Tibial nerve (tissue), 4 donors: ENCODE data around the gene PRDM11. TPM values are rescaled to one million over a fixed set of nuclear protein-coding genes. Genes with fewer than 3 reads are reported as not detected.

ENCODE experiments used
- DNase-seq, 2 donors: peaks; one replicate each; pipeline ENCODE4 v3.0.0-alpha.2; 2019; ENCODE audit warnings: low spot score in 2 of 2
- H3K27ac ChIP-seq, 4 donors: fragments of 200-600 bp; sonication (generic) in 3 of 4; one replicate each; pipeline ENCODE4 v1.5.1; 2017 to 2019; ENCODE audit warnings: mild to moderate bottlenecking in 1 of 4
- H3K27me3 ChIP-seq, 2 donors: fragments of 200-600 bp; sonication (generic) in 1 of 2; one replicate each; pipeline versions ENCODE4 v1.5.1 to v1.6.0; 2017 to 2019
- H3K36me3 ChIP-seq, 3 donors: fragments of 200-600 bp; sonication (generic); one replicate each; pipeline ENCODE4 v1.5.1; 2018 to 2019
- H3K4me1 ChIP-seq, 4 donors: fragments of 200-600 bp; sonication (generic) in 3 of 4; one replicate each; pipeline ENCODE4 v1.5.1; 2017 to 2019
- H3K4me3 ChIP-seq, 4 donors: fragments of 200-600 bp; sonication (generic) in 3 of 4; one replicate each; pipeline ENCODE4 v1.5.1; 2017 to 2019; ENCODE audit warnings: mild to moderate bottlenecking in 1 of 4, moderate library complexity in 1 of 4
- H3K9me3 ChIP-seq, 4 donors: fragments of 200-600 bp; sonication (generic) in 3 of 4; one replicate each; pipeline ENCODE4 v1.5.1; 2017 to 2019
- EP300 ChIP-seq, 2 donors: sonication (generic); formaldehyde crosslinking; IDR thresholded peaks; one replicate each; pipeline ENCODE4 v1.6.1; 2017; ENCODE audit warnings: antibody characterized with exemption in 2 of 2, mild to moderate bottlenecking in 1 of 2
- POLR2A ChIP-seq, 2 donors: fragments of 450-650 bp; IDR thresholded peaks; one replicate each; pipeline ENCODE4 v1.6.1; 2017; ENCODE audit warnings: antibody characterized with exemption in 2 of 2, mild to moderate bottlenecking in 2 of 2, moderate library complexity in 2 of 2
- WGBS, 2 donors: methylation state at CpG; one replicate each; pipeline ENCODE4 v1.1.5; 2018; 5-methylcytosine and 5-hydroxymethylcytosine counted together
- total RNA-seq, 4 donors: library from RNA; depleted of rRNA; stranded (reverse); fragments of >200 nt; gene quantifications; one replicate each; pipeline ENCODE4 v1.1.0, GENCODE V29; 2016
- TF ChIP-seq, protein P1 (sequence below), 5 experiments: fragments of 200-600 bp in 3 of 5; fragments of 450-650 bp in 2 of 5; sonication (generic) in 3 of 5; IDR thresholded peaks; one replicate each; pipeline ENCODE4 v1.5.1; 2016 to 2019; ENCODE audit warnings: antibody characterized with exemption in 5 of 5, mild to moderate bottlenecking in 3 of 5, moderate library complexity in 2 of 5

PRDM11 gene
- total RNA-seq, 4 donors from 2014 or later, result 17.5 to 26.1 (median 25.8) TPM

DNA sequence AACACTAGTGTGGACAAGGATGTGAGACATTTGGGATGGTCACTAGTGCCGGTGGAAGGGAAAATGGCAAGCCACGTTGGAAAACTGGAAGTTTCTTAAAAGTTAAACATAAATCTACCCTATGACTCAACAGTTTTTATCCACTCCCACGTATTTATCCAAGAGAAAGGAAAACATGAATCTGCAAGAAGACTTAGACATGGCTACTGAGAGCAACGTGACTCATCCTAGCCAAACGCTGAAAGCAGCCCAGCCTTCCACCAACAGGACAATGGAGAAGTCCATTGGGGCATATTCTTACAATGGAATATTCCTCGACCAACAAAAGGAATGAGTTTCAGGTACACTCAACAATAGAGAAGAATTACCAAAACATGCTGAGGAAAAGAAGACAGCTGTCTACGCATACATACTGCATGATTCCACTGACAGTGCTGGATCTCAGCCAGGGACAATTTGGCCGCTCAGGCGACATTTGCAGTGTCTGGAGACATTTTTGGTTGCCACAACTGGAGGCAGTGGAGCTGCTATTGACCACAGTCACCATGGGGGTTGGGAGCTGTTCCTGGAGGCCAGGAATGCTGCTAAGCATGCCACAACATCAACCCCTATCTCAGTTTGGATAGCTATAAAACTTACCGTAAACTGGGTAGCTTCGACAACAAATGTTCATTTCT, 118.5 kb downstream of the PRDM11 start:
- Histone ChIP-seq H3K27ac (no peak overlapping the region), H3K4me3 (no peak overlapping the region), H3K27me3 (peaks cover 0 to 39% of the 10 kb centered on the region in 2 donors), H3K36me3 (no peaks in the 10 kb centered on the region), H3K4me1 (no peaks in the 10 kb centered on the region), H3K9me3 (peaks cover 0 to 6% (median 0%) of the 10 kb centered on the region in 4 donors)
- 65 to 66% methylated on average over 11 of the region's 11 CpGs for WGBS, 2 donors
- TF ChIP-seq POLR2A (IDR thresholded peaks at IDR 0.05) (no peak), EP300 (IDR thresholded peaks at IDR 0.05) (no peak)
- TF ChIP-seq, protein P1, sequence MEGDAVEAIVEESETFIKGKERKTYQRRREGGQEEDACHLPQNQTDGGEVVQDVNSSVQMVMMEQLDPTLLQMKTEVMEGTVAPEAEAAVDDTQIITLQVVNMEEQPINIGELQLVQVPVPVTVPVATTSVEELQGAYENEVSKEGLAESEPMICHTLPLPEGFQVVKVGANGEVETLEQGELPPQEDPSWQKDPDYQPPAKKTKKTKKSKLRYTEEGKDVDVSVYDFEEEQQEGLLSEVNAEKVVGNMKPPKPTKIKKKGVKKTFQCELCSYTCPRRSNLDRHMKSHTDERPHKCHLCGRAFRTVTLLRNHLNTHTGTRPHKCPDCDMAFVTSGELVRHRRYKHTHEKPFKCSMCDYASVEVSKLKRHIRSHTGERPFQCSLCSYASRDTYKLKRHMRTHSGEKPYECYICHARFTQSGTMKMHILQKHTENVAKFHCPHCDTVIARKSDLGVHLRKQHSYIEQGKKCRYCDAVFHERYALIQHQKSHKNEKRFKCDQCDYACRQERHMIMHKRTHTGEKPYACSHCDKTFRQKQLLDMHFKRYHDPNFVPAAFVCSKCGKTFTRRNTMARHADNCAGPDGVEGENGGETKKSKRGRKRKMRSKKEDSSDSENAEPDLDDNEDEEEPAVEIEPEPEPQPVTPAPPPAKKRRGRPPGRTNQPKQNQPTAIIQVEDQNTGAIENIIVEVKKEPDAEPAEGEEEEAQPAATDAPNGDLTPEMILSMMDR (IDR thresholded peaks at IDR 0.05), result no peak
- DNase-seq, result no peak

DNA sequence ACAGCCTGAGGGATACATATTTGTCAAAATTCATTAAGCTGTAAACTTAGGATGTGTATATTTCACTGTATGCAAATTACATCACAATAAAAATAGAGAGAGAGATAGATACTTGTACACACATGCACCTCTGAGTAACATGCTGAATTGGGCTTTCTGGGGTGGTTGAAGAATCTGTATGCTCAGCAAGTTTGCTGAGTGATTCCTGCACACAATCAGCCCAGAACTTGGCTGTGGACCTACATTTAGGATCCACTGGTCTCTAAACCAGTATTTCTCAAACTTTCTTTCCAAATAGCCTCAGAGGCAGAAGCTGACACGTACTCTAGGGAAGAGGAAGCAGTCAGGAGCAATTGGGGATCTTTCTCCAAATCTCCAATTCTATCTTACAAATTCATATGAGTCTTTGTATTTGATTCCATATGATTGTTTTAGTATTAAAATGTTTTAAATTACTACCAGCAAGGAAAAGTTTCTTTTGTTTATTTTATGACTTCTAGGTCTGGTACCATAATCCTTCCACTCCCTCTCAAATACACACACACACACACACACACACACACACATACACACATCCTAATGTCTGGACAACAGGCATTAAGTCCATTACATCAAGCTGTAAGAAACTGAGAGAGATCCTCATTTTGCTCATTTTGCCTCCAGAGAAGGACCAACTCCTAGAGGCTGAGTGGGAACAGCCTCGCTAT, 119.7 kb downstream of the PRDM11 start:
- Histone ChIP-seq H3K4me1 (no peaks in the 10 kb centered on the region), H3K27me3 (peaks cover 0 to 49% of the 10 kb centered on the region in 2 donors), H3K4me3 (no peak overlapping the region), H3K36me3 (no peaks in the 10 kb centered on the region), H3K9me3 (peaks cover 0 to 6% (median 0%) of the 10 kb centered on the region in 4 donors), H3K27ac (no peak overlapping the region)
- DNase-seq, result no peak
- 81 to 94% methylated on average over 2 of the region's 2 CpGs for WGBS, 2 donors
- TF ChIP-seq EP300 (IDR thresholded peaks at IDR 0.05), result no peak
- TF ChIP-seq, protein P1 (IDR thresholded peaks at IDR 0.05), result no peak
- no peak for TF ChIP-seq POLR2A (IDR thresholded peaks at IDR 0.05)

DNA sequence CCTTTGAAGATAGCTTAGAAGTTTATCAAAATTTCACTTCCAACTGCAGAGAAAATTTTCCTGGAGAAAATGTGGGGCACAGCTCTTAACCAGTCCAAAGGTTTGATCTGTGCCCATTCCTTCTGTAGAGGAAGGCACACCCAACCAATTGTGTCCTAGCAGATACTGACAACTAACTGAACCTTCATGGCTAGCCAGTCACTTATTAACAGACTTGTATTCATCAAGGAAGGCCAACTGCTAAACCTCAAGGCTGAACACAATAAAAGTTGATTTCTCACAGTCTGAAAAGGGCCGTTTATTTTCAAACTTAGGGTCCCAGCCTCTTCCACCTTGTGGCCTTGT, 120.2 kb downstream of the PRDM11 start:
- Histone ChIP-seq H3K4me1 (no peaks in the 10 kb centered on the region), H3K27ac (peak overlapping the region in 1 of 4 donors; percentile 19), H3K36me3 (no peaks in the 10 kb centered on the region), H3K9me3 (peaks cover 0 to 6% (median 0%) of the 10 kb centered on the region in 4 donors), H3K4me3 (no peak overlapping the region), H3K27me3 (peaks cover 0 to 52% of the 10 kb centered on the region in 2 donors)
- WGBS, 2 donors, result 73 to 84% methylated on average over 1 of the region's 1 CpG
- TF ChIP-seq, protein P1 (IDR thresholded peaks at IDR 0.05), result no peak
- no peak for TF ChIP-seq EP300 (IDR thresholded peaks at IDR 0.05)
- no peak for TF ChIP-seq POLR2A (IDR thresholded peaks at IDR 0.05)
- no peak for DNase-seq

DNA sequence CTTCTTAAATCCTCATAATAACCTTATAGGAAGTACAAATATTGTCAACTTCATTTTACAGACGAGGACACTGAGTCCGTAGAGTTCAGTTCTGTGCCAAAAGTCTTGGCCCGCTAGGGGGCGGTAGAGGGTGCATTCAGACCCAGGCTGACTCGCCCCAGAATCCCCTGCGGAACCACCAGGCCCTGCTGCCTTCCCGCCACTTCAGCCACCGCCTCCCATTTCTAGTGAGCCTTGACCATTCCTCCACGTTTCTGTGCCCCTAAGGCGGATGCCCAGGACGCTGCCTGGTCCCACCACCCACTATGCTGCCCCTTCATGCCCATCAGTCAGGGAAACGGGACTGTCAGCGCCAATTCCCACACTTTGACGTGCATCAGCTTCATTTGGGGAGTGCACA, 120.6 kb downstream of the PRDM11 start:
- peak overlapping the region in 1 of 4 donors; percentile 19 for H3K27ac ChIP-seq
- no peak overlapping the region for H3K4me3 ChIP-seq
- WGBS, 2 donors, result 61 to 62% methylated on average over 14 of the region's 14 CpGs
- H3K9me3 ChIP-seq, result peaks cover 0 to 6% (median 0%) of the 10 kb centered on the region in 4 donors
- no peaks in the 10 kb centered on the region for H3K36me3 ChIP-seq
- no peak for DNase-seq
- TF ChIP-seq POLR2A (IDR thresholded peaks at IDR 0.05), result no peak
- TF ChIP-seq, protein P1 (IDR thresholded peaks at IDR 0.05), result peak in 1 of 5 experiments; percentile 22
- no peaks in the 10 kb centered on the region for H3K4me1 ChIP-seq
- peaks cover 0 to 56% of the 10 kb centered on the region in 2 donors for H3K27me3 ChIP-seq

DNA sequence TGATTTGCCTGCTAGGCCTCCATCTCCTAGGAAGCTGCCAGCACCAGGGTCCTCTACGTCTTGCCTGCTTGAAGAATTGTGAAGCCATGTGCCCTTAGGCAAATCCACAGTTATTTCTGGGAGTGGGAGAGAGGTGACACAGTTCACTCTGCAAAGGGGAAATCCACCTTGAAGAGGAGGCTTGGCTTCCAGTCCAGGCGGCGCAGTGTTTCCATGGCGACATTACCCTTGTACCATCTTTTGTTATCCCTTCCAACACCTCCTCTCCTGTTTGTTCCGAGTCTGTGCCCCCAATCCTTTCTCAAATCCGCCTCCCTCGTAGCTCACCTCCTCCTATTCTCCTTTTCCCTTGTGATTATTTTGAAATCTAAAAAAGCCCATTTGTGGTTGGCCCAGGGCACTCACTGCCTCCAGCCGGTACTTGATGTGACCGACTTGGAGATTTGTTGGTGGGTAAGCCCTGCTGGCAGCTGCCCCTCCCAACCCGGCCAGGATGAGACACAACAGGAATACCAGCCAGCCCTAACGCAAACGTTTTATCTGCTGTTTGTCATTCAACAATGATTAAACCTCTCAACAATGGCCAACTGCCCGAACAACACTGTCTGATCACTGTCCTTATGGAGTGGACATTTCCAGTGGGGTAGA, 121.3 kb downstream of the PRDM11 start:
- 73 to 78% methylated on average over 13 of the region's 13 CpGs for WGBS, 2 donors
- Histone ChIP-seq H3K4me1 (no peaks in the 10 kb centered on the region), H3K27me3 (peaks cover 0 to 62% of the 10 kb centered on the region in 2 donors), H3K4me3 (no peak overlapping the region), H3K36me3 (no peaks in the 10 kb centered on the region), H3K27ac (no peak overlapping the region), H3K9me3 (peaks cover 0 to 6% (median 0%) of the 10 kb centered on the region in 4 donors)
- no peak for TF ChIP-seq POLR2A (IDR thresholded peaks at IDR 0.05)
- TF ChIP-seq EP300 (IDR thresholded peaks at IDR 0.05), result no peak
- TF ChIP-seq, protein P1 (IDR thresholded peaks at IDR 0.05), result no peak
- DNase-seq, result no peak
